RWPE1 (cell line): Measurements from ENCODE around the gene ZBTB7A.

ENCODE experiments used
- CTCF ChIA-PET: fragments of 350-600 bp; sonication (Branson Sonifier 250); formaldehyde crosslinking; extraction: SDS; loops from one replicate; lab custom pipeline; 2021; lab: Yijun Ruan, JAX
- POLR2A ChIA-PET: fragments of 400-600 bp; formaldehyde crosslinking; extraction: SDS; loops from one replicate; lab custom pipeline; 2020; ENCODE audit warnings: antibody characterized with exemption; ENCODE audit not compliant: low non-redundant PET; lab: Yijun Ruan, JAX
- DNase-seq: peaks from one replicate; pipeline ENCODE4 v3.0.0; 2012; ENCODE audit warnings: low spot score
- H3K27ac ChIP-seq: fragments of 450-650 bp; 2 replicates; pipeline ENCODE4 v1.5.1; 2017
- TF ChIP-seq, protein P1 (sequence below): fragments of 450-650 bp; conservative IDR thresholded peaks from 2 replicates; pipeline ENCODE4 v1.5.1; 2017; ENCODE audit warnings: low read depth, mild to moderate bottlenecking

Gene ZBTB7A

DNA sequence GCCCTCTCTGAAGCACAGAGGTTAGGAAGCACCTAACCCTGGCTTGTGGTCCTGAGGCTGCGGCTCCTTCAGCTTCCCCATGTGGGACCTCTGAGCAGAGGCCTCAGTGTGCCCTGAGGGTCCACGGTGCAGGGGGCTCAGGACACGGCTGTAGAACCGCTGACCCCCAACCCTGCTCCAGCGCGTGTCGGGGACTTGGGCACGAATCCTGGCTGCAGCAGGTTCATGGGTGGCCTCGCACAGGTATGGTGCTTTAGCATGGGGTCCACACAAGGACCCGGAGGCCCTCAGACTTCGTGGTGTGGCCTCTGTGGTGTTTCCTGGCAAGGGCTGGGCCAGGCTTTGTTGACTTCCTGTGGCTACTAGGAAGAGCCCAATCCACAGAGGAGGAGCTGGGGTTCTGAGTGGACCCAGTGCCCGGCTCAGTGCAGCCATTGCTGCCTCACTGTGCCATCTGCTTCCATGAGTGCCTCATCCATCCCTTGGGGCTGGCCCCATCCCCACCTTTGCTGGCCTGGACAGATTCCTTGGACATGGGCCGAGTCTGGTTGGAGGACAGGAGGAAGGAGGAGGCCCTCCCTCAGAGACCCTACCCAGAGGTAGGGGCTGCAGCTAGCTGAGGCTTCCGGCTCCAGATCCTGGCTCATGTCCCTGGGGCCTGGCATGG is 24.5 kb downstream of the ZBTB7A start:
- ChIA-PET POLR2A (no interaction called here), CTCF (interaction anchor here (0.5 to 0.6 kb wide), 2 partner anchors 301 to 320 kb away, joined by 3 to 4 read pairs; no protein-coding TSS in a partner anchor)
- TF ChIP-seq, protein P1, sequence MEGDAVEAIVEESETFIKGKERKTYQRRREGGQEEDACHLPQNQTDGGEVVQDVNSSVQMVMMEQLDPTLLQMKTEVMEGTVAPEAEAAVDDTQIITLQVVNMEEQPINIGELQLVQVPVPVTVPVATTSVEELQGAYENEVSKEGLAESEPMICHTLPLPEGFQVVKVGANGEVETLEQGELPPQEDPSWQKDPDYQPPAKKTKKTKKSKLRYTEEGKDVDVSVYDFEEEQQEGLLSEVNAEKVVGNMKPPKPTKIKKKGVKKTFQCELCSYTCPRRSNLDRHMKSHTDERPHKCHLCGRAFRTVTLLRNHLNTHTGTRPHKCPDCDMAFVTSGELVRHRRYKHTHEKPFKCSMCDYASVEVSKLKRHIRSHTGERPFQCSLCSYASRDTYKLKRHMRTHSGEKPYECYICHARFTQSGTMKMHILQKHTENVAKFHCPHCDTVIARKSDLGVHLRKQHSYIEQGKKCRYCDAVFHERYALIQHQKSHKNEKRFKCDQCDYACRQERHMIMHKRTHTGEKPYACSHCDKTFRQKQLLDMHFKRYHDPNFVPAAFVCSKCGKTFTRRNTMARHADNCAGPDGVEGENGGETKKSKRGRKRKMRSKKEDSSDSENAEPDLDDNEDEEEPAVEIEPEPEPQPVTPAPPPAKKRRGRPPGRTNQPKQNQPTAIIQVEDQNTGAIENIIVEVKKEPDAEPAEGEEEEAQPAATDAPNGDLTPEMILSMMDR, result no peak
- H3K27ac ChIP-seq, result peak overlapping the region; percentile 67
- DNase-seq, result no peak

DNA sequence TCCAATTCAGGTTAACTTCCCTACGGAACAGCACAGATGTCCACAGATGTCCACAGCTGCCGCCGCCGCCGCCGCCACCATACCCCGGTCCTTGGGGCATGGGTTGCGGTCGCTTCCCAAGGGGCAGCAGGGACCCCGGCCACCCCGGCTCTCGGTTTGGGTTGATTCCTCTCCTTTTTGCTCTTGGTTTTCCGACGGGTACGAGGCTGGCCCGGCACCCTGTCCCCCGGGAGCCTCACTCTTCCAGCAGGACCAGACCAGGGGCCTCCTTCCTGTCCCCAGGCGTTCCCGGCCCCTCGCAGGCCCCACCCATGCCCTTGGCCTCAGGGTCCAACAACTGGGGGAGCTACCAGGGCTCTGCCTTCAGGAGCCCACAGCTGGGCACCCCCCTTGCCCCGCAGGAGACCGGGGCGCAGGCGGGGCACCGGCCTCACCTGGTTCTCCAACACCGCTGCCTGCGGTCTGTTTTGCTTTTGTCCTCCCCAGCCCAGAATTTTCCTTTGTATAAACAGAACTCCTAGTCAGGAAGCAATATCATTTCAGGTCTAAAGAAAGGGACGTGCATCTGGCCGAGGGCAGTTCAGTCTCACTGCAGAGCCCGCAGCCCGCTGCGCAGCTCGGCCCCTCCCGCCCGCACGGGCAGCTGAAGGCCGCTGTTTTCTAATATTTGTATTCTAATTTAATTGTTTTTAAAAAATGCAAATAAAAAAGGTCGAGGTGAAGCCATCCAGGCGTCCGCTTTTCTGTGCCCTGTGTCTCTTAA is 27.9 kb downstream of the ZBTB7A start:
- no peak for DNase-seq
- POLR2A ChIA-PET, result no interaction called here

DNA sequence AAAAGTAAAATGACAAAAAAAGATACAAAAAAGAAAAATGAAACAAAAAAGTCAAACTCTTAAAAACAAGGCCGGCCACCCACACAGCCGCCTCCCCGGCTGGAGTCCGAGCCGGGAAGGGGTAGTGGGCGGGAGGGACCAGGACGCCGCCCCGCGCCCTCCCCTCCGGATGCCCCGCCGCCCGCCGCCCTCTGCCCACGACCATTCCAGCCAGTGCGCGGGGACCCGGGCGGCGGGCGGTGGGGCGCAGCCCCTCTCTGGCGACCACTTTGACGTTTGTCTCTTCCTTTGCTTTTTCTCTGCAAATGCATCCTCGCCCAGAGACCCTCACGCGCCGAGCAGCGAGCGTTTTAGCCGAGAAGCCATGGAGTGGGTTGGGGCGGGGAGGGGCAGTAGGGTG is 28.6 kb downstream of the ZBTB7A start:
- no peak overlapping the region for H3K27ac ChIP-seq
- DNase-seq, result no peak
- TF ChIP-seq, protein P1, result no peak
- ChIA-PET CTCF (no interaction called here), POLR2A (no interaction called here)

More for the DNA sequence above, 27.9 kb downstream of the ZBTB7A start:
- CTCF ChIA-PET, result interaction anchor here (0.5 to 0.6 kb wide), 5 partner anchors 17 to 160 kb away, joined by 3 to 5 read pairs (median 3); no protein-coding TSS in a partner anchor
- TF ChIP-seq, protein P1, result no peak
- peak overlapping the region; percentile 67 for H3K27ac ChIP-seq

DNA sequence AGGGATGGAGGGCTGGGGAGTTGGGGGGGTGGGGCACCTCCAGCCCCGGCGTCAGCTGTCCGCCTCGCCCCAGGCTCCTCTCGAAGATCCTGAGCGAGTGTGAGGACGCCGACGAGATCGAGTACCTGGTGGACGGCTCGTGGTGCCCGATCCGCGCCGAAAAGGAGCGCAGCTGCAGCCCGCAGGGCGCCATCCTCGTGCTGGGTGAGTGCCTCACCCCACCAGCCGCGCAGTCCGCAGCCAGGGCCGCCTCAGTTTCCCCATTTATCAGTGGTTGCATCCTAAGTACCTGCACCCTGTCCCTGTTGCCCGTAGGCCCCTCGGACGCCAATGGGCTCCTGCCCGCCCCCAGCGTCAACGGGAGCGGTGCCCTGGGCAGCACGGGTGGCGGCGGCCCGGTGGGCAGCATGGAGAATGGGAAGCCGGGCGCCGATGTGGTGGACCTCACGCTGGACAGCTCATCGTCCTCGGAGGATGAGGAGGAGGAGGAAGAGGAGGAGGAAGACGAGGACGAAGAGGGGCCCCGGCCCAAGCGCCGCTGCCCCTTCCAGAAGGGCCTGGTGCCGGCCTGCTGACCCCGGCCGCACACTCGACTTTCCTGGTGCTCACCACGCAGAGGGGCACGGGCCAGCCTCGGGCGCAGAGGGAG is 29.3 kb downstream of the ZBTB7A start:
- H3K27ac ChIP-seq, result no peak overlapping the region
- ChIA-PET POLR2A (no interaction called here), CTCF (no interaction called here)
- TF ChIP-seq, protein P1, result no peak
- no peak for DNase-seq

DNA sequence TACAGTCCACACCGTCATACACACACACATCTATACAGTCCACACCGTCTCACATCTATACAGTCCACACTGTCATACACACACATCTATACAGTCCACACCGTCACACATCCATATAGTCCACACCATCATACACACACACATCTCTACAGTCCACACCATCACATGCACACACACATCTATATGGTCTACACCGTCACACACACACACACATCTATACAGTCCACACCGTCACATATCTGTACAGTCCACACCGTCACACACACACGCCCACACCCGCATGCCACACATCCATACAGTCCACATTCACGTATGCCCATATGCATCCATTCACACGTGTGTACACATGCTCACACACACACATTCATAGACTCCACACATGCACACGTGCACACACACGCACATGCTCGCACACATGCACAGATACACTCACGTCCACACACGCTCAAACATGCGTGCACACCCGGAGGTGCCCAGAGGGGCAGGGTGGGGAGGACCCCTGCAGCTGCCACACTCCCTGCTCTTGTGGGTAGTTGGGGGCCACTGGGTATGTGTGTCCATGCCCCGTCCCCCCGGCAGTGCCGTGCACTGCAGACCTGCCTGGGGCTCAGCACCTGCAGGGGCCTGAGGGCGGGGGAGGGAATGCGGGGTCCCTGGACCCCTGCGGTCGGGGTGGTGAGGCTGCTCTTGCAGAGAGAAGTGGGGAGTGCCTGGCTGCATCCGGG is 30.0 kb downstream of the ZBTB7A start:
- no peak for DNase-seq
- TF ChIP-seq, protein P1, result no peak
- POLR2A ChIA-PET, result no interaction called here
- CTCF ChIA-PET, result no interaction called here
- H3K27ac ChIP-seq, result no peak overlapping the region

DNA sequence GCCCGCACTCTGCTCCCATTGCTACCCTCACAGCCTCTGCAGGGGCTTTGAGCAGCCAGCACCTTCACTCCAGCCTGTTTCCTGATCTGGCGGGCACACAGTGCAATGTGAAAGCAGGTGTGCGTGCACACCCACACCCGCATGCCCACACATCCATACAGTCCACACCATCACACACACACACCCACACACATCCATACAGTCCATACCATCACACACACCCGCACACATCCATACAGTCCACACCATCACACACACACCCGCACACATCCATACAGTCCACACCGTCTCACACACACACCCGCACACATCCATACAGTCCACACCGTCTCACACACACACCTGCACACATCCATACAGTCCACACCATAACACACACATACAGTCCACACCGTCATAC is 31.1 kb downstream of the ZBTB7A start:
- ChIA-PET CTCF (no interaction called here), POLR2A (no interaction called here)
- DNase-seq, result no peak
- TF ChIP-seq, protein P1, result no peak
- H3K27ac ChIP-seq, result peak overlapping the region; percentile 54
